Type B pancreatic cell (in vitro differentiated cells): Measurements from ENCODE around the gene CACNA1C. TPM values are rescaled to one million over a fixed set of nuclear protein-coding genes. Genes with fewer than 3 reads are reported as not detected.
A peak's percentile ranks its signal among the peaks of the same experiment; 100 is the strongest.

ENCODE experiments used
- DNase-seq: peaks from one replicate; pipeline ENCODE4 v3.0.0; 2021; ENCODE audit warnings: mixed read lengths; ENCODE audit not compliant: unreplicated experiment; ENCODE audit errors: extremely low spot score
- H3K27ac Mint-ChIP-seq: 2 replicates; pipeline ENCODE4 v1.8.0; 2021; ENCODE audit warnings: mild to moderate bottlenecking, mixed read lengths
- H3K27me3 Mint-ChIP-seq: 2 replicates; pipeline ENCODE4 v1.8.0; 2021; ENCODE audit warnings: mixed read lengths
- H3K36me3 Mint-ChIP-seq: 2 replicates; pipeline ENCODE4 v1.8.0; 2021; ENCODE audit warnings: mixed read lengths
- H3K4me1 Mint-ChIP-seq: one replicate; pipeline ENCODE4 v1.8.0; 2021; ENCODE audit warnings: mixed read lengths; ENCODE audit not compliant: unreplicated experiment
- H3K4me3 Mint-ChIP-seq: 2 replicates; pipeline ENCODE4 v1.8.0; 2021; ENCODE audit warnings: mild to moderate bottlenecking, mixed read lengths
- H3K9me3 Mint-ChIP-seq: 2 replicates; pipeline ENCODE4 v1.8.0; 2021; ENCODE audit warnings: mixed read lengths
- total RNA-seq: library from RNA; stranded (reverse); gene quantifications from 2 replicates; pipeline ENCODE4 v1.2.1, GENCODE V29; 2021; ENCODE audit warnings: low replicate concordance
- TF ChIP-seq, protein P1 (sequence below): fragments of 200-600 bp; sonication (generic); conservative IDR thresholded peaks from 2 replicates; pipeline ENCODE4 v1.5.0; 2021; ENCODE audit warnings: antibody characterized with exemption, mild to moderate bottlenecking

The CACNA1C gene
- total RNA-seq, 1 donor from 2014 or later = 14.3 TPM

DNA sequence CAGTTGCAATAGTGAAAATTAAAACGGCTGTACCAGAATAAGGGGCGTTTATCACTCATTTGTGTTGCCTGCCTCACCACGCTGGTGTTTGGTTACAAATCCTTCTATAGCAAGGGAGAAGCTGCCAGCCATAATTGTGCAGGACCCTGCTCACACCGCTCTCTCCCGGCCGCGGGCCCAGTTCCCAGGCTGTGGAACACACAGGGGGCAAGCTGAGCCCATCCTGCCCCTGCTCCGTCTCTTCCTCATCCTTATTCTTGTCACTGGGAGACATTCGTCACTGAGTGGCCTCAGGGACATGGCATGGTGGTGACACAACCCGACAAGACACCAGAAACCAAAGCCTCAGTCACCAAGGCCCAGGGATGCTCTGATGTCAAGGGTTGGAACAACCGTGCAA lies 625.6 kb downstream of the CACNA1C start:
- H3K4me3 Mint-ChIP-seq = no peak overlapping the region
- H3K36me3 Mint-ChIP-seq = peaks cover 13% of the 10 kb centered on the region
- peaks cover 22% of the 10 kb centered on the region for H3K4me1 Mint-ChIP-seq
- TF ChIP-seq, protein P1, sequence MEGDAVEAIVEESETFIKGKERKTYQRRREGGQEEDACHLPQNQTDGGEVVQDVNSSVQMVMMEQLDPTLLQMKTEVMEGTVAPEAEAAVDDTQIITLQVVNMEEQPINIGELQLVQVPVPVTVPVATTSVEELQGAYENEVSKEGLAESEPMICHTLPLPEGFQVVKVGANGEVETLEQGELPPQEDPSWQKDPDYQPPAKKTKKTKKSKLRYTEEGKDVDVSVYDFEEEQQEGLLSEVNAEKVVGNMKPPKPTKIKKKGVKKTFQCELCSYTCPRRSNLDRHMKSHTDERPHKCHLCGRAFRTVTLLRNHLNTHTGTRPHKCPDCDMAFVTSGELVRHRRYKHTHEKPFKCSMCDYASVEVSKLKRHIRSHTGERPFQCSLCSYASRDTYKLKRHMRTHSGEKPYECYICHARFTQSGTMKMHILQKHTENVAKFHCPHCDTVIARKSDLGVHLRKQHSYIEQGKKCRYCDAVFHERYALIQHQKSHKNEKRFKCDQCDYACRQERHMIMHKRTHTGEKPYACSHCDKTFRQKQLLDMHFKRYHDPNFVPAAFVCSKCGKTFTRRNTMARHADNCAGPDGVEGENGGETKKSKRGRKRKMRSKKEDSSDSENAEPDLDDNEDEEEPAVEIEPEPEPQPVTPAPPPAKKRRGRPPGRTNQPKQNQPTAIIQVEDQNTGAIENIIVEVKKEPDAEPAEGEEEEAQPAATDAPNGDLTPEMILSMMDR = no peak
- peak; percentile 63 for DNase-seq
- peaks cover 3% of the 10 kb centered on the region for H3K27me3 Mint-ChIP-seq
- no peak overlapping the region for H3K27ac Mint-ChIP-seq
- H3K9me3 Mint-ChIP-seq = peaks cover 5% of the 10 kb centered on the region

DNA sequence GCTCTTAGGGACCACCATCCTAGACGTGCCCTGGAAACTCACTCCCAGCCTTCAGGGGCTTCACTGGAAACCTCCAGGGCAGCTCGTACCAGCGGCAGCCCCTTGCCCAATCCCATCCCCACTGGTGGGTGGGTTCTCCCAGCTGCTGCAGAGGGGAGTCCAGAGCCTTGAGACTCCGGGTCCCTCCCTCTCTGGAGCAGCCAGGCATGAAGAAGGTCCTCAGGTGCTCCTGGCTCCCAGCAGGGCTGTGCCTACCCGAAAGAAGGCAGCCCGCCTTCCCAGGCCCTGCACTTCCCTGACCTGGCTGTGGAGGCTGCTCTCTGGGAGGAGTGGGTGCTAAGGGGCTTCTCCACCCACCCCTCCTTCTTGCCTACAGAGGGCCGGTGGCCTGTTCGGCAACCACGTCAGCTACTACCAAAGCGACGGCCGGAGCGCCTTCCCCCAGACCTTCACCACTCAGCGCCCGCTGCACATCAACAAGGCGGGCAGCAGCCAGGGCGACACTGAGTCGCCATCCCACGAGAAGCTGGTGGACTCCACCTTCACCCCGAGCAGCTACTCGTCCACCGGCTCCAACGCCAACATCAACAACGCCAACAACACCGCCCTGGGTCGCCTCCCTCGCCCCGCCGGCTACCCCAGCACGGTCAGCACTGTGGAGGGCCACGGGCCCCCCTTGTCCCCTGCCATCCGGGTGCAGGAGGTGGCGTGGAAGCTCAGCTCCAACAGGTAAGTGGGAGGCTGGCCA lies 626.5 kb downstream of the CACNA1C start:
- H3K36me3 Mint-ChIP-seq = peaks cover 16% of the 10 kb centered on the region
- no peak for DNase-seq
- H3K27me3 Mint-ChIP-seq = peaks cover 3% of the 10 kb centered on the region
- peaks cover 22% of the 10 kb centered on the region for H3K4me1 Mint-ChIP-seq
- H3K9me3 Mint-ChIP-seq = peaks cover 5% of the 10 kb centered on the region
- H3K27ac Mint-ChIP-seq = no peak overlapping the region
- TF ChIP-seq, protein P1 = no peak
- H3K4me3 Mint-ChIP-seq = no peak overlapping the region

DNA sequence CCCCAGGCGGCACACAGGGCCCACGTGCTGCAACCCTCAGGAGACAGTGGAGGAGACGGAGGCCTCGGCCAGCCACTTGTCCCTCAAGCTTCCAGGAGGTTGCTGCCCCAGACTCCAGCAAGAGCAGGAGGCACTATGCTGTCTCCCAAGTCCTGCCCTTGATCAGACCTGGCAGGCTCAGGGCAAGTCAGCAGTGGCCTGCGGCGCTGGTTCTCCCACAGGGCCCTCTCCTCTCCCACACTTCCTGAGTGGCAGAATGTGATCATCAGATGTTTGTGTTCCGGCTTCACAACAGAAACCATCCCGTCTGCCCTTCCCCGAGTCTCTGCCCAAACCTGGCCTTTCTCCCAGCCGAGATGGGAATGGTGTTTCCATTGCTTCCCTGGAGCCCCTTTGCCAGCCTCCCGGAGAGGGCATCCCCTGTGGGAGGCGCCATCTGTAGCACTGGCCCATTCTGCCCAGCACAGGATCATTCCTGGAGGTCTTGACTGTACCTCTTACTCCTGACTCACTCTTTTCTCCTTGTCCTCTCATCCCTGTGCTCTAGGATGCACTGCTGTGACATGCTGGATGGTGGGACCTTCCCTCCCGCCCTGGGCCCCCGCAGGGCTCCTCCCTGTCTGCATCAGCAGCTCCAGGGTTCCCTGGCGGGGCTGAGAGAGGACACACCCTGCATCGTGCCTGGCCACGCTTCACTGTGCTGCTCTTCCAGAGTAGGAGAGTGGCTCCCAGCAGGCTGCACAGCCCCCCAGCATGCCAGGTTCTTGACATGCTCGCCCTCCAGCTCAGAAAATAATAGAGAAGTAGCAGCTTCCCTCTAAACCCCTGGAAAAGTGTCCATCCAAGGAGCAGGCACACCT lies 627.3 kb downstream of the CACNA1C start:
- H3K36me3 Mint-ChIP-seq = peaks cover 18% of the 10 kb centered on the region
- peaks cover 22% of the 10 kb centered on the region for H3K4me1 Mint-ChIP-seq
- H3K27ac Mint-ChIP-seq = no peak overlapping the region
- TF ChIP-seq, protein P1 = no peak
- H3K27me3 Mint-ChIP-seq = peaks cover 3% of the 10 kb centered on the region
- H3K4me3 Mint-ChIP-seq = no peak overlapping the region
- no peak for DNase-seq
- peaks cover 5% of the 10 kb centered on the region for H3K9me3 Mint-ChIP-seq

DNA sequence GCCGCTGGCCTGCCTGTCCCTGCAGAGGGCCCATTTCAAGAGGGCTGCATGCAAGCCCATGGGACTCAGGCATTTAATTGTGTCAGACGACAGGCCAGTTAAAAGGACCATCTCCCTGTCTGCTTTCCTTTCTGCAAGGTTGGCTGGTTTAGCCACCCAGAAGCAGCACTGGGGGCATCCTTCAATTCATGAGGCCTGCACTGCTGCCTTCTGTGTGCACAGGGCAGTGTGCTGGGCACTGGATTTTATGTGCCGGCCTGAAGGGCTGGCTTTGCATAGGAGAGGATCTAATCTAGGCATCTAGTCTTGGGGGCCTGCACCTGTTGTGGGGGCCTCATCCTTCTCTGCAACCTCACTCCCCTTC lies 627.9 kb downstream of the CACNA1C start:
- Mint-ChIP-seq H3K36me3 (peaks cover 18% of the 10 kb centered on the region), H3K9me3 (peaks cover 5% of the 10 kb centered on the region), H3K4me3 (no peak overlapping the region), H3K4me1 (peaks cover 22% of the 10 kb centered on the region), H3K27me3 (peaks cover 3% of the 10 kb centered on the region), H3K27ac (no peak overlapping the region)
- TF ChIP-seq, protein P1 = no peak
- no peak for DNase-seq

DNA sequence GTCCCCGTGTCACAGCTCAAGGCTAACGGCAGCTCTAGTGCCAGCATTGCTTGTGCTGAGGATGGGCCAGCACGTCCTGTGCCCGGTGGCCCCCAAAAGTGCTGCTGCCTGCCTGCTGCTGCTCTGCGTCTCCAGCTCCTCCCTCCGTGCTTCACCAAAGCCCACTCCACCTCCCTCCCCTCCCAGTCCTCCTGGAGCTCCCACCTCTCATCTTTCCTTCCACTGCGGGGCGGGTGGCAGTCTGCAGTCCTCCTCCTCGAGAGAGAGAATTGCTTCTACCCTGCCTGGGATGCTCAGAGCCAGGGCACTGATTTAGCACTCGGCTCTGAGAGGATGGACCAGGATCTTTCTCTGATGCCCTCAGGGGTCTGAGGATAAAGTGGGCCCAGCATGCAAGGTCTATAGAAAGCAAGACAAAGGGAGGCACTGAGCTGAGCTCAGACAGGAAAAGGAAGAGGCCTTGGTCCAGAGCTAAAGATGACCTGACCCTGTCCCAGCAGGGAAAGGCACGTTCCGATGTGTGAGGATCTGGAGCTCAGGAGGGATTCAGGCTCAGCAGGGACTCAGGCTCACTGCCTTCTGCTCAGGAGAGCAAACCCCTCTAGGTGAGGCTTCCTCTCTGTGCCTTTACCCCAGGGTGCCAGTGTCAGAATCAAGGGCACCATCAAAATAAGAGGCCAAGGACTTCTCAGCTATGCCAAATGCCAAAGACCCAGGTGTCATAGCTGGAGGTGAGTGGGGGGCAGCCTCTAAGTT lies 628.8 kb downstream of the CACNA1C start:
- TF ChIP-seq, protein P1 = no peak

More for the DNA sequence above, 628.8 kb downstream of the CACNA1C start:
- peaks cover 3% of the 10 kb centered on the region for H3K27me3 Mint-ChIP-seq
- DNase-seq = no peak
- peaks cover 18% of the 10 kb centered on the region for H3K36me3 Mint-ChIP-seq
- H3K4me3 Mint-ChIP-seq = no peak overlapping the region
- H3K9me3 Mint-ChIP-seq = peaks cover 5% of the 10 kb centered on the region
- H3K27ac Mint-ChIP-seq = no peak overlapping the region
- H3K4me1 Mint-ChIP-seq = peaks cover 22% of the 10 kb centered on the region
